Esophagus (tissue), 2 donors: ENCODE measurements around the gene TIMM13. TPM values are rescaled to one million over a fixed set of nuclear protein-coding genes. Genes with fewer than 3 reads are reported as not detected.

Experiments used
- H3K27ac ChIP-seq, 2 donors: one replicate each; pipeline ENCODE4 v1.5.1; 2013; ENCODE audit warnings: low read depth in 2 of 2, mild to moderate bottlenecking in 2 of 2, inconsistent platforms in 1 of 2, low read length in 1 of 2, moderate library complexity in 1 of 2
- H3K27me3 ChIP-seq, 2 donors: one replicate each; pipeline ENCODE4 v1.6.1; 2013; ENCODE audit warnings: low read length in 2 of 2, control low read depth in 1 of 2, mild to moderate bottlenecking in 1 of 2; ENCODE audit not compliant: insufficient read depth in 2 of 2, control insufficient read depth in 1 of 2
- H3K36me3 ChIP-seq, 2 donors: one replicate each; pipeline ENCODE4 v1.6.1; 2013; ENCODE audit warnings: low read length in 1 of 2; ENCODE audit not compliant: control insufficient read depth in 2 of 2, insufficient read depth in 2 of 2
- H3K4me1 ChIP-seq, 2 donors: one replicate each; pipeline ENCODE4 v1.6.1; 2013; ENCODE audit warnings: low read length in 1 of 2; ENCODE audit not compliant: control insufficient read depth in 2 of 2, insufficient read depth in 2 of 2
- H3K4me3 ChIP-seq, 2 donors: one replicate each; pipeline ENCODE4 v1.5.1; 2013; ENCODE audit warnings: low read length in 2 of 2, mild to moderate bottlenecking in 2 of 2, low read depth in 1 of 2, moderate library complexity in 1 of 2
- H3K9me3 ChIP-seq, 2 donors: one replicate each; pipeline ENCODE4 v1.6.1; 2013; ENCODE audit warnings: mild to moderate bottlenecking in 2 of 2, low read depth in 1 of 2, low read length in 1 of 2, moderate library complexity in 1 of 2; ENCODE audit not compliant: control insufficient read depth in 2 of 2, insufficient read depth in 1 of 2
- WGBS, 2 donors: extraction: QIAGEN DNeasy Blood & Tissue Kit; methylation state at CpG; one replicate each; pipeline ENCODE4 v1.1.7; 2013; 5-methylcytosine and 5-hydroxymethylcytosine counted together
- polyA plus RNA-seq, 2 donors: library from polyadenylated mRNA; stranded (reverse); fragments of 200-250 nt; gene quantifications; one replicate each; pipeline ENCODE4 v1.2.3, GENCODE V29; 2013
- donor health status: healthy with polysubstance abuse.
- donor health status: Bipolar disorder and iron deficiency.

The TIMM13 gene
- polyA plus RNA-seq, 2 donors: 52.0 to 86.8 TPM

DNA sequence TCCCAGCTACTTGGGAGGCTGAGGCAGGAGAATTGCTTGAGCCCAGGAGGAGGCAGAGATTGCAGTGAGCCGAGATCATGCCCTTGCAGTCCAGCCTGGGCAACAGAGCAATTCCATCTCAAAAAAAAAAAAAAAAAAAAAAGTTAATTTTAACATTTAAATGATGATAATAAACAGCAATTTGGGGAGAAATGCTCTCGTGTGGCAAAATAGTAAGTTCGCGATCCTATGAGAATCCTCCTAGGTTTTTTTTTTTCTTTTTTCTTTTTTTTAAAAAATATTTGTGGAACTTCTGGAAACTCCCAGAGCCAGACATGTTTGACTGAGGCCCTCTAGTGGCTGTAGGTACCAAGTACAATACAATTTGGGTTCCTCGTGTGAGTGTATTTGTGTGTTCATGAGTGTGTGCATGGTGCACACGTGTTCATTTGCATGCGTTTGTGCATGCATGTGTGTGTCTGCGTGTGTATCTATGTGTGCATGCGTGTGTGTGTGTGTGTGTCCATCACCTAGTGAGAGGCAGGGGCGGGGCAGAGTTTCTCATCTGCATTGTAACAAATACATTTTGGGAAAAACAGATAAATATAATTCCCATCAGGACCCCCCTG, 36.2 kb downstream of the TIMM13 start:
- Histone ChIP-seq H3K4me1 (no peaks in the 10 kb centered on the region), H3K9me3 (no peaks in the 10 kb centered on the region), H3K4me3 (no peak overlapping the region), H3K27ac (no peak overlapping the region), H3K27me3 (no peaks in the 10 kb centered on the region), H3K36me3 (no peaks in the 10 kb centered on the region)
- WGBS, 2 donors: 4 to 5% methylated on average over 10 of the region's 10 CpGs

DNA sequence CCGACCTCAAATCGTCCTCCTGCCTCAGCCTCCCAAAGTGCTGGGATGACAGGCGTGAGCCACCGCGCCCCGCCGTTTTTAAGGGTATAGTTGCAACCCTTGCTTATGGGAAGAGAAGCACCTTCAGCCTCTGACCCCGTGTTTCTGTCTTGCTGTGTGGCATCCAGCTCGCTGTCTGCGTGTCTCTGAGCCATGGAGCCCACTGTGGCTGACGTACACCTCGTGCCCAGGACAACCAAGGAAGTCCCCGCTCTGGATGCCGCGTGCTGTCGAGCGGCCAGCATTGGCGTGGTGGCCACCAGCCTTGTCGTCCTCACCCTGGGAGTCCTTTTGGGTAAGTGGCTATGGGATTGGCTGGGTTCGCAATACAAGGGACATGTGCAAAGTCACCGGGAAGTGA, 37.8 kb downstream of the TIMM13 start:
- H3K36me3 ChIP-seq: no peaks in the 10 kb centered on the region
- no peak overlapping the region for H3K27ac ChIP-seq
- no peaks in the 10 kb centered on the region for H3K27me3 ChIP-seq
- H3K9me3 ChIP-seq: no peaks in the 10 kb centered on the region
- no peak overlapping the region for H3K4me3 ChIP-seq
- H3K4me1 ChIP-seq: peaks cover 2 to 3% of the 10 kb centered on the region in 2 donors
- 81 to 85% methylated on average over 21 of the region's 21 CpGs for WGBS, 2 donors

DNA sequence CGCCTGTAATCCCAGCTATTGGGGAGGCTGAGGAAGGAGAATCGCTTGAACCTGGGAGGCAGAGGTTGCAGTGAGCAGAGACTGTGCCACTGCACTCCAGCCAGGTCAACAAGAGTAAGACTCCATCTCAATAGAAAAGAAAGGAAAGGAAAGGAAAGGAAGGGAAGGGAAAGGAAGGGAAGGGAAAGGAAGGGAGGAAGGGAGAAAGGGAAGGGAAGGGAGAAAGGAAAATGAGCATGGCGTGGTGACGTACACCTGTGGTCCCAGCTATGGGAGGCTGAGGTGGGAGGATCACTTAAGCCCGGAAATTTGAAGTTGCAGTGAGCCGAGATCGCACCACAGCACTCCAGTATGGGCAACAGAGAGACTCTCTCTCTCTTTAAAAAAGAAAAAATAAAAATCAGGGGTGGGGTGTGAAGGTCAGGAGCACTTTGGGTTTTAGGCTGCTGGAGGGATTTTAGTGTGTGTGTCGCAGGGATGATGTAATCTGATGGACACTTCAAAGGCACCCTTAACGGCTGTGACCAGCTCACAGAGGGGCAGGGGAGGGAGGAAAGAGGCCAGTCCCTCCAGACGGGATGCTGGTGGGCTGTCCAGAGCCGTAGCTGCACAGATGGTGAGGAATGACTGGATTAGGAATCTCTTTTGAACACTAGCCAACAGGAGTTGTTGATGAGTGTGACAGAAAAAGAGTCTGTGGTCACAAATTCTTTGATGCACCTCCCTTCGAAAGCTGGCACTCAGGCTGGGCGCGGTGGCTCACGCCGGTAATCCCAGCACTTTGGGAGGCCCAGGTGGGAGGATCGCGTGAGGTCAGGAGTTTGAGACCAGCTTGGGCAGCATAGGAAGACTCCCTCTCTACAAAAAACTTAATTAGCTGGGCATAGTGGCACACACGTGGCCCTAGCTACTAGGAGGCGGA, 39.8 kb downstream of the TIMM13 start:
- H3K27me3 ChIP-seq: no peaks in the 10 kb centered on the region
- WGBS, 2 donors: 76 to 77% methylated on average over 20 of the region's 20 CpGs
- H3K27ac ChIP-seq: no peak overlapping the region
- H3K9me3 ChIP-seq: no peaks in the 10 kb centered on the region
- peaks cover 2 to 3% of the 10 kb centered on the region in 2 donors for H3K4me1 ChIP-seq
- no peaks in the 10 kb centered on the region for H3K36me3 ChIP-seq
- no peak overlapping the region for H3K4me3 ChIP-seq

DNA sequence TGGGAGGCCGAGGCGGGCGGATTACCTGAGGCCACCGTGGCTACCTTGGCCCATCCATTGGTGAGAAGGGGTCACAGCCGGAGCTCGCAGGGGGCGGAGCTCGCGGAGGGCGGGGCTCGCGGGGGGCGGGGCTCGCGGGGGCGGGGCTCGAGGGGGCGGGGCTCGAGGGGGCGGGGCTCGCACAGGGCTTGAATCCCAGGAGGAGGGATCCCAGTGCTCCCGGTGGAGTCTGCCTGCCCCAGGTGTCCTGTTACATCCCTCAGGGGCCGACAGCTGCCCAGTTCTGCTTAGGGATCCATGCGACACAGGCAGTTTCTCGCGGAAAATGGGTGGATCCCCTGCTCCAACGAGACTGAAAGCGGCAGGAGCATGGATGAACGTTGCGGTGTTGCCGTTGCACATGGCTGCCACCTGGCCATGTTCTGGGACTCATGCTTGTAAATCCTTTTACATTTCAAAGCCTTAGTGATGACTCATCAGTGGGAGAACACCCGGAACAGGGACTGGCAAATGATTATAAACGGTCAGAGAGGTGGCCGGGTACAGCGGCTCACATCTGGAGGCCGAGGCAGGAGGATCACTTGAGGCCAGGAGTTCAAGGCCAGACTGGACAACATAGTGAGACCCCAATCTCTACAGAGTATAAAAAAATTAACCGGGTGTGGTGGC, 42.2 kb downstream of the TIMM13 start:
- peaks cover 0 to 6% of the 10 kb centered on the region in 2 donors for H3K9me3 ChIP-seq
- H3K27me3 ChIP-seq: no peaks in the 10 kb centered on the region
- WGBS, 2 donors: 14 to 19% methylated on average over 33 to 37 of the region's 37 CpGs
- H3K36me3 ChIP-seq: no peaks in the 10 kb centered on the region
- no peak overlapping the region for H3K4me3 ChIP-seq
- H3K4me1 ChIP-seq: peaks cover 3 to 5% of the 10 kb centered on the region in 2 donors
- no peak overlapping the region for H3K27ac ChIP-seq

DNA sequence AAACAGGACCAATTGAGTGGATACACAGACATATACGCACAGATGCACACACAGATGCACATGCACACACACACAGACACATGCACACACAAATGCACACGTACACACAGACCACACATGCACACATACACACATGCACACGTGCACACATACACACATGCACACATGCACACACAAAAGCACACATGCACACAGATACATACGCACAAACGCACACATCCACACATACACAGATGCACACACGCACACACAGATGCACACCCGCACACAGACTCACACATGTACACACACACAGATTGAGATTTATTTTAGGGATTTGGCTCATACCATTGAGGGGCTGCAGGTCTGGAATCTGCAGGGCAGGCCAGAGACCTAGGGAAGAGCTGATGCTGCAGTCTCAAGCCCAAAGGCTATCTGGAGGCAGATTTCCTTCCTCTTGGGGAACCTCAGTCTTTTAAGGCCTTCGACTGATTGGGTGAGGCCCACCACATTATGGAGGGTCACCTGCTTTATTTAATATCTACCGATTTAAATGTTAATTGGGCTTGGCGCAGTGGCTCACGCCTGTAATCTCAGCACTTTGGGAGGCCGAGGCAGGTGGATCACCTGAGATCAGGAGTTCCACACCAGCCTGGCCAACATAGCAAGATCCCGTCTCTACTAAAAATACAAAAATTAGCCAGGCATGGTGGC, 44.7 kb downstream of the TIMM13 start:
- H3K4me3 ChIP-seq: no peak overlapping the region
- H3K27me3 ChIP-seq: no peaks in the 10 kb centered on the region
- no peaks in the 10 kb centered on the region for H3K36me3 ChIP-seq
- peaks cover 3 to 5% of the 10 kb centered on the region in 2 donors for H3K4me1 ChIP-seq
- no peak overlapping the region for H3K27ac ChIP-seq
- 87 to 88% methylated on average over 13 of the region's 13 CpGs for WGBS, 2 donors
- peaks cover 0 to 9% of the 10 kb centered on the region in 2 donors for H3K9me3 ChIP-seq

DNA sequence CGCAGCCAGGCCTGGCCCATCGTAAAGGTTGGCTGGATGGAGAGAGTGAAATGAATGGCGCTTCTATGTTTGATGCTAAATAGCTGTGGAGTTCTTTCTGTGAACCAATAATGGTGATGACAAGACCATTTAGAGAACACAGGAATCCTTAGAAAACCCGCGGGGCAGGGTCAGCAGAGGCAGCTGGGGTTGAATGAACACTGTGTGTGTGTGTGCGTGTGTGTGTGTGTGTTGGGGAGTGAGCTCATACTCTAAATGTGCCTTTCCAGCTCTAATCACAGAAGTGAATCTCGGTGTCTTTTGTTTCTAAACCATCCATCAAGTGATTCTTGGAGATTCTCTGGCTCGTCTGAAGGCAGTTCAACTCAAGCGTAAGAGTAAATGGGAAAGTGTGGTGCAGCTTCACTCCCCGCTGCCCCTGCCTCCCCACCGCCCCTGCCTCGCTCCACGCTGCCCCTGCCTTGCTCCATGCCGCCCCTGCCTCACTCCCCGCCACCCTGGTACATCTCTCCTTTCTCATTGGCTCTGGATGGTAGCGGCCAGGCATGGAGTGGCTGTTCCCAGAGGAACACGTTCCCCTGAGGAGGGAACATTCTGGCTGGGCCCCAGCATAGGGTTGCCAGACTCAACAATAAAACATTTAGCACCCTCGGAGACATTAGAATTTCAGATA, 46.1 kb downstream of the TIMM13 start:
- Histone ChIP-seq H3K27me3 (no peaks in the 10 kb centered on the region), H3K27ac (no peak overlapping the region), H3K36me3 (no peaks in the 10 kb centered on the region), H3K9me3 (peaks cover 0 to 9% of the 10 kb centered on the region in 2 donors), H3K4me1 (peaks cover 3 to 5% of the 10 kb centered on the region in 2 donors), H3K4me3 (no peak overlapping the region)
- 52 to 56% methylated on average over 18 of the region's 18 CpGs for WGBS, 2 donors

DNA sequence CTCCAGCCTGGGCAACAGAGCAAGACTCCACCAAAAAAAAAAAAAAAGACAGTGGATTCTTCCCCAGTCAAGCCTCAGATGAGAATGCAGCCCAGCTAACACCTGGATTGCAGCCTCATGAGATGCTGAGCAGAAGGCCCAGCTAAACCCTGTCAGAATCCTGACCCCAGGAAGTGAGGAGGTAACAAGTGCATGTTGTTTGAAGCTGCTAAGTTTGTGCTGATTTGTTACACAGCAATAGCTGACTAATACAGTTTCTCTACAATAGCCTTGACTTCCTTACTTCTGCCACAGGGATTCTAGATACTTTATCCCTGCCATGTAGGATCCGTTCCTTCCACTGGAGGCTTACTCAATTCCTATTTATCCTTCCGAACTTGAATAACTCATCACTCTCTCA, 46.8 kb downstream of the TIMM13 start:
- 94 to 95% methylated on average over 2 of the region's 2 CpGs for WGBS, 2 donors
- Histone ChIP-seq H3K27me3 (no peaks in the 10 kb centered on the region), H3K4me1 (peaks cover 3 to 5% of the 10 kb centered on the region in 2 donors), H3K9me3 (peaks cover 0 to 9% of the 10 kb centered on the region in 2 donors), H3K36me3 (no peaks in the 10 kb centered on the region), H3K4me3 (no peak overlapping the region), H3K27ac (no peak overlapping the region)

DNA sequence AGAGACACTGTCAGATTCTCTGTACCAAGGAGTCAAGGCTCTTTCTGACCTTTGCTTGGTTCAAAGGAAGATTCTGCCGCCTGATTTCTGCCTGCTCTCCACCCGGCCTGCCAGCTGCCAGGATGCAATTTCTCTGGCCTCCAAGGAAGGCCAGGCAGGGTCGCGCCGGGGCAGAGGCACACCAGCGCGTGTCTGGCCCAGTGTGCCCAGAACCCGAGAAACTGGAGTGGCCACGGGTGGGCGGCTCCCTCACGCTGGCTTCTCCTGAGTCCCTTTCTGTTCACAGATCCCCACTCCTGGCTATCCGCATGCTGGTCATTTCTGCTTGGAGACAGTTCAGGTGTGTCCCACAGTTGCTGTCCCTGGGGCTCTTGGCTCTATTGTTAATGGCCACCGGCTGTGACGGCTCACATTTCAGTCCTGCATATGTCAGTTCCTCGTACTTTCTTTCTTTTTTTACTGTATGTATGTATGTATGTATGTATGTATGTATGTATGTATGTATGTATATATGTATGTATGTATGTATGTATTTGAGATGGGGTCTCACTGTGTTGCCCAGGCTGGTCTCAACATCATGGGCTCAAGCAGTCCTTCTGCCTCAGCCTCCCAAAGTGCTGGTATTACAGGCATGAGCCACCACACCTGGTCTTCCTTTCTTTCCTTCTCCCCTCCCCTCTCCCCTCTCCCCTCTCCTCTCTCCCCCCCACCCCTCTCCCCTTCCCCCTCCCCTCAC, 50.4 kb downstream of the TIMM13 start:
- Histone ChIP-seq H3K27ac (no peak overlapping the region), H3K4me1 (no peaks in the 10 kb centered on the region), H3K36me3 (no peaks in the 10 kb centered on the region), H3K9me3 (peaks cover 0 to 9% of the 10 kb centered on the region in 2 donors), H3K27me3 (no peaks in the 10 kb centered on the region), H3K4me3 (no peak overlapping the region)
- 72 to 75% methylated on average over 15 of the region's 15 CpGs for WGBS, 2 donors
